ENCODE measurements around the gene VWA3B.
"Not testable (repeated sequence)": the region's sequence is repeated elsewhere in the genome, so short reads cannot be mapped to it uniquely, and the experiment has no call there.

- not testable (repeated sequence) for TF ChIP-seq YY1 (IDR thresholded peaks at IDR 0.05; ENCODE audit: insufficient read depth, insufficient read length); ZNF274 (IDR thresholded peaks at IDR 0.05; ENCODE audit: low read depth, low read length); SUZ12 (IDR thresholded peaks at IDR 0.05; ENCODE audit: extremely low read depth, insufficient read depth, insufficient read length)
Measured at GRCh38 chr2:98320171-98320570, 233.2 kb downstream of the VWA3B start.

Data from NT2/D1 (cell line).